Right lobe of liver (tissue), 4 donors: Measurements from ENCODE around the gene DHDDS.

Experiments used
- POLR2A ChIP-seq: fragments of 450-650 bp; IDR thresholded peaks from one replicate; pipeline ENCODE4 v1.6.1; 2017; ENCODE audit warnings: antibody characterized with exemption, mild to moderate bottlenecking
- TF ChIP-seq, protein P1 (sequence below), 4 donors: fragments of 200-600 bp in 3 of 4; fragments of 450-650 bp in 1 of 4; IDR thresholded peaks; one replicate each; pipeline versions ENCODE4 v1.5.1 to v1.8.0; 2016 to 2022; ENCODE audit warnings: antibody characterized with exemption in 4 of 4, mild to moderate bottlenecking in 2 of 4
- donor health status: DM: no; HTN: no; CAD: no.
- donor health status: DM: no; HTN: no; CAD: no.
- donor health status: DM: no; HTN: yes; CAD: no.

DNA sequence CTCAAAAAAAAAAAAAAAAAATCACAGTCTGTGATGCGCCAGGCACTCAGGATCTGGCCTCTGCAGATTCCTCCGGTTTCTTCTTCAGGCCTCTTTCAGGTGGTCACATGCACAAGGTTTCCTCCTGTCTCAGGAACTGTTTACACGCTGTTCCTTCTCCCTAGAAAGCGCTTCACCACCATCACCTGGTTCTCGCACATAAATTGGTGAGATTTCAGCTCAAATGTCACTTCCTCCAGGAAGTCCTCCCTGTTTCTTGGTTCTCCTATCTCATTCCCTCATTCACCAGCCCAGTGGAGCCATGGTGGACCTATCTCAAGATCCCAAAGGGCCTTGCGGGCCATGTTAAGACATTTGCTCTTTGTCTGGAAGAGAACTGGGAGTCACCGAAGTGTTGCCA, 66.8 kb downstream of the DHDDS start:
- TF ChIP-seq, protein P1, sequence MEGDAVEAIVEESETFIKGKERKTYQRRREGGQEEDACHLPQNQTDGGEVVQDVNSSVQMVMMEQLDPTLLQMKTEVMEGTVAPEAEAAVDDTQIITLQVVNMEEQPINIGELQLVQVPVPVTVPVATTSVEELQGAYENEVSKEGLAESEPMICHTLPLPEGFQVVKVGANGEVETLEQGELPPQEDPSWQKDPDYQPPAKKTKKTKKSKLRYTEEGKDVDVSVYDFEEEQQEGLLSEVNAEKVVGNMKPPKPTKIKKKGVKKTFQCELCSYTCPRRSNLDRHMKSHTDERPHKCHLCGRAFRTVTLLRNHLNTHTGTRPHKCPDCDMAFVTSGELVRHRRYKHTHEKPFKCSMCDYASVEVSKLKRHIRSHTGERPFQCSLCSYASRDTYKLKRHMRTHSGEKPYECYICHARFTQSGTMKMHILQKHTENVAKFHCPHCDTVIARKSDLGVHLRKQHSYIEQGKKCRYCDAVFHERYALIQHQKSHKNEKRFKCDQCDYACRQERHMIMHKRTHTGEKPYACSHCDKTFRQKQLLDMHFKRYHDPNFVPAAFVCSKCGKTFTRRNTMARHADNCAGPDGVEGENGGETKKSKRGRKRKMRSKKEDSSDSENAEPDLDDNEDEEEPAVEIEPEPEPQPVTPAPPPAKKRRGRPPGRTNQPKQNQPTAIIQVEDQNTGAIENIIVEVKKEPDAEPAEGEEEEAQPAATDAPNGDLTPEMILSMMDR (IDR thresholded peaks at IDR 0.05) = no peak
- no peak for TF ChIP-seq POLR2A
